ENCODE measurements around the gene DRD2.

The DRD2 gene

GRCh38 chr11:113397212-113397611 lies 78.0 kb downstream of the DRD2 start:
- no peak for DNase-seq

- DNase-seq, result no peak
Measured at GRCh38 chr11:113396690-113397089, 78.5 kb downstream of the DRD2 start.

- no peak for DNase-seq
Measured at GRCh38 chr11:113395782-113396336, 79.3 kb downstream of the DRD2 start.

GRCh38 chr11:113394919-113395318 lies 80.3 kb downstream of the DRD2 start:
- DNase-seq, result no peak

GRCh38 chr11:113393501-113393985 lies 81.7 kb downstream of the DRD2 start:
- DNase-seq, result no peak

- DNase-seq, result no peak
Measured at GRCh38 chr11:113392236-113392921, 82.8 kb downstream of the DRD2 start.

GRCh38 chr11:113389272-113389671 lies 85.9 kb downstream of the DRD2 start:
- DNase-seq, result no peak

GRCh38 chr11:113387605-113388211 lies 87.5 kb downstream of the DRD2 start, which contains the start of gene ANKK1:
TSS of gene ANKK1 (plus strand) at chr11:113387779. CDS start at chr11:113387885, 106 bp downstream.
- no peak for DNase-seq

- no peak for DNase-seq
Measured at GRCh38 chr11:113386866-113387265, 88.3 kb downstream of the DRD2 start.

- no peak for DNase-seq
Measured at GRCh38 chr11:113385749-113386148, 89.4 kb downstream of the DRD2 start.

- DNase-seq, result no peak
Measured at GRCh38 chr11:113384551-113384950, 90.6 kb downstream of the DRD2 start.

- no peak for DNase-seq
Measured at GRCh38 chr11:113382121-113382520, 93.1 kb downstream of the DRD2 start.

- no peak for DNase-seq
Measured at GRCh38 chr11:113378692-113379091, 96.5 kb downstream of the DRD2 start.

GRCh38 chr11:113377681-113378412 lies 97.4 kb downstream of the DRD2 start:
- DNase-seq, result no peak

GRCh38 chr11:113376156-113376555 lies 99.0 kb downstream of the DRD2 start:
- DNase-seq, result no peak

GRCh38 chr11:113375402-113375801 lies 99.8 kb downstream of the DRD2 start:
- DNase-seq, result no peak

GRCh38 chr11:113373981-113374560 lies 101.1 kb downstream of the DRD2 start:
- DNase-seq, result no peak

GRCh38 chr11:113373306-113373705 lies 101.9 kb downstream of the DRD2 start:
- DNase-seq, result no peak

- no peak for DNase-seq
Measured at GRCh38 chr11:113372309-113372708, 102.9 kb downstream of the DRD2 start.

GRCh38 chr11:113370634-113371033 lies 104.6 kb downstream of the DRD2 start:
- DNase-seq, result no peak

GRCh38 chr11:113369411-113369810 lies 105.8 kb downstream of the DRD2 start:
- no peak for DNase-seq

GRCh38 chr11:113365895-113366294 lies 109.3 kb downstream of the DRD2 start:
- DNase-seq, result no peak

- no peak for DNase-seq
Measured at GRCh38 chr11:113363996-113364641, 111.1 kb downstream of the DRD2 start.
